ENCODE results near the gene FLNB. TPM values are rescaled to one million over a fixed set of nuclear protein-coding genes. Genes with fewer than 3 reads are reported as not detected.

The FLNB gene
- total RNA-seq, 1 experiment from 2014 or later, result 83.4 TPM

DNA sequence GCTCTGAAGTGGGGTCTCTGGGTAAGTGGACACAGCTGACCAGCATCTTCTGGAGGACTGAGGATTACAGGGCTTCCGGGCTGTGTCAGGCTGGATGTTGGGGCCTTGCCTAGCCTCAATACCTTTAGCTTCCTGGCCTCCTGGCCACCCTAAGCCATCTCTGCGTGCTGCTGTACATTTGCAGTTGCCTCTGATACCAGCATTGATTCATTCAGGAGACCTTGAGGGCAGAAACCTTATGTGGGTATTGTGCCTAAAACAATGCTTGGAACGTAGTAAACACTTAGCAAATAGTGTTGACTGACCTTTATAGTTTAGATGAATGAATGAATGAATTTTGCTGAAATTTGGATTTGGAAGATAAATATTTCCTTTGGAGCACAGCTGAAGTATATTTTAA, 97.0 kb downstream of the FLNB start:
- Histone ChIP-seq H2BK15ac (ENCODE audit: low read depth, low read length) (no peak overlapping the region), H3K27me3 (ENCODE audit: insufficient read depth, low read length) (no peaks in the 10 kb centered on the region), H2BK20ac (ENCODE audit: low read depth, low read length, poor library complexity, severe bottlenecking) (no peak overlapping the region), H3K23ac (ENCODE audit: insufficient read length, low read depth, low read length) (no peak overlapping the region), H2AK5ac (ENCODE audit: insufficient read length, low read length) (no peak overlapping the region), H2BK120ac (ENCODE audit: low read depth, low read length, poor library complexity, severe bottlenecking) (no peak overlapping the region), H4K91ac (ENCODE audit: insufficient read length, low read depth, low read length) (no peak overlapping the region), H3K23me2 (ENCODE audit: insufficient read length, low read depth, low read length, poor library complexity, severe bottlenecking) (no peaks in the 10 kb centered on the region), H4K20me1 (ENCODE audit: control insufficient read depth, insufficient read depth, insufficient read length) (no peaks in the 10 kb centered on the region), H3K9me3 (ENCODE audit: control insufficient read depth, low read depth, low read length) (no peaks in the 10 kb centered on the region), H2BK12ac (ENCODE audit: insufficient read length, low read depth, low read length) (no peak overlapping the region), H3K14ac (ENCODE audit: insufficient read depth, low read length) (no peak overlapping the region), H3K18ac (ENCODE audit: insufficient read length, low read depth, low read length) (no peak overlapping the region), H3K56ac (ENCODE audit: insufficient read length, low read depth, low read length) (no peak overlapping the region), H3T11ph (ENCODE audit: low read length) (no peak overlapping the region), H2BK5ac (ENCODE audit: insufficient read length, low read length) (no peak overlapping the region), H3K9ac (ENCODE audit: extremely low read depth, insufficient read length, low read length) (no peak overlapping the region), H3K4ac (ENCODE audit: low read depth, low read length) (no peak overlapping the region), H3K79me1 (ENCODE audit: insufficient read depth, low read depth, low read length, poor library complexity, severe bottlenecking) (no peaks in the 10 kb centered on the region), H4K8ac (replicated peaks; ENCODE audit: insufficient read length, low read depth, low read length) (no peak overlapping the region), H3K4me1 (ENCODE audit: insufficient read depth, low read length) (no peaks in the 10 kb centered on the region), H3K4me2 (ENCODE audit: insufficient read depth, insufficient read length, low read length) (no peak overlapping the region), H3K79me2 (ENCODE audit: insufficient read depth, low read length) (no peaks in the 10 kb centered on the region), H4K5ac (ENCODE audit: insufficient read length, low read depth, low read length) (no peak overlapping the region), H3K27ac (ENCODE audit: insufficient read length, low read depth, low read length) (no peak overlapping the region), H2AFZ (ENCODE audit: low read length) (no peak overlapping the region)
- Mint-ChIP-seq H3K36me3 (ENCODE audit: insufficient read depth in 1 of 3, low read depth in 3 of 3) (peaks cover 27 to 86% (median 84%) of the 10 kb centered on the region in 3 experiments), H3K4me3 (no peak overlapping the region), H3K27me3 (ENCODE audit: low read depth) (no peaks in the 10 kb centered on the region), H3K27ac (no peak overlapping the region), H3K9me3 (no peaks in the 10 kb centered on the region), H3K4me1 (no peaks in the 10 kb centered on the region)
- no CpG with 5 or more reads among the region's 3 CpGs for WGBS (ENCODE audit: extremely low coverage, insufficient read length, low lambda C conversion rate)
- DNase-seq, result no peak
- TF ChIP-seq, protein P1, sequence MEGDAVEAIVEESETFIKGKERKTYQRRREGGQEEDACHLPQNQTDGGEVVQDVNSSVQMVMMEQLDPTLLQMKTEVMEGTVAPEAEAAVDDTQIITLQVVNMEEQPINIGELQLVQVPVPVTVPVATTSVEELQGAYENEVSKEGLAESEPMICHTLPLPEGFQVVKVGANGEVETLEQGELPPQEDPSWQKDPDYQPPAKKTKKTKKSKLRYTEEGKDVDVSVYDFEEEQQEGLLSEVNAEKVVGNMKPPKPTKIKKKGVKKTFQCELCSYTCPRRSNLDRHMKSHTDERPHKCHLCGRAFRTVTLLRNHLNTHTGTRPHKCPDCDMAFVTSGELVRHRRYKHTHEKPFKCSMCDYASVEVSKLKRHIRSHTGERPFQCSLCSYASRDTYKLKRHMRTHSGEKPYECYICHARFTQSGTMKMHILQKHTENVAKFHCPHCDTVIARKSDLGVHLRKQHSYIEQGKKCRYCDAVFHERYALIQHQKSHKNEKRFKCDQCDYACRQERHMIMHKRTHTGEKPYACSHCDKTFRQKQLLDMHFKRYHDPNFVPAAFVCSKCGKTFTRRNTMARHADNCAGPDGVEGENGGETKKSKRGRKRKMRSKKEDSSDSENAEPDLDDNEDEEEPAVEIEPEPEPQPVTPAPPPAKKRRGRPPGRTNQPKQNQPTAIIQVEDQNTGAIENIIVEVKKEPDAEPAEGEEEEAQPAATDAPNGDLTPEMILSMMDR (conservative IDR thresholded peaks at IDR 0.05), result no peak

Measured in H9 (cell line).